Suprapubic skin (tissue), 4 donors: ENCODE measurements around the gene METTL8.

Experiments used
- CTCF ChIP-seq, 2 donors: fragments of 200-600 bp in 1 of 2; fragments of 450-650 bp in 1 of 2; sonication (generic) in 1 of 2; IDR thresholded peaks; one replicate each; pipeline ENCODE4 v1.5.1; 2016 to 2019; ENCODE audit warnings: antibody characterized with exemption in 2 of 2, mild to moderate bottlenecking in 1 of 2, moderate library complexity in 1 of 2
- EP300 ChIP-seq: sonication (generic); formaldehyde crosslinking; IDR thresholded peaks from one replicate; pipeline ENCODE4 v1.6.1; 2017; ENCODE audit warnings: antibody characterized with exemption
- POLR2A ChIP-seq, 2 donors: fragments of 450-650 bp; IDR thresholded peaks; one replicate each; pipeline ENCODE4 v1.6.1; 2017; ENCODE audit warnings: antibody characterized with exemption in 2 of 2, mild to moderate bottlenecking in 2 of 2, moderate library complexity in 2 of 2
- POLR2AphosphoS5 ChIP-seq, 3 donors: sonication (generic); formaldehyde crosslinking; IDR thresholded peaks; one replicate each; pipeline ENCODE4 v1.6.1; 2017; ENCODE audit warnings: antibody characterized with exemption in 3 of 3

GRCh38 chr2:171323971-171324528 is 109.7 kb downstream of the METTL8 start:
- TF ChIP-seq POLR2AphosphoS5 (IDR thresholded peaks at IDR 0.05) = no peak
- no peak for TF ChIP-seq CTCF (IDR thresholded peaks at IDR 0.05)
- TF ChIP-seq POLR2A (IDR thresholded peaks at IDR 0.05) = no peak
- no peak for TF ChIP-seq EP300
